OCI-LY3 (cell line): ENCODE results near the gene GMPS.

ENCODE experiments used
- H2AFZ ChIP-seq: fragments of 200-600, 300-600 bp; shearing (Covaris generic); 2 replicates; pipeline ENCODE4 v1.6.0; 2014; ENCODE audit warnings: antibody characterized with exemption, low read depth, low read length
- H3K27ac ChIP-seq: fragments of 200-600, 300-600 bp; sonication (generic); 2 replicates; pipeline ENCODE4 v1.5.1; 2014; ENCODE audit warnings: mild to moderate bottlenecking, low read length, moderate library complexity, mixed read lengths
- H3K27me3 ChIP-seq: fragments of 200-600, 300-600 bp; sonication (generic); 2 replicates; pipeline ENCODE4 v1.6.1; 2014; ENCODE audit warnings: low read depth, low read length, mixed read lengths
- H3K36me3 ChIP-seq: fragments of 200-600, 300-600 bp; sonication (generic); replicated peaks from 2 replicates; pipeline ENCODE3; 2014; ENCODE audit warnings: low read depth, low read length, mixed read lengths
- H3K4me1 ChIP-seq: fragments of 300-600, 200-600 bp; sonication (generic); 2 replicates; pipeline ENCODE4 v1.6.1; 2014; ENCODE audit warnings: low read length, mixed read lengths
- H3K4me2 ChIP-seq: fragments of 200-600, 300-600 bp; sonication (generic); 2 replicates; pipeline ENCODE4 v1.6.1; 2014; ENCODE audit warnings: low read length, mixed read lengths
- H3K4me3 ChIP-seq: fragments of 300-600, 200-600 bp; sonication (generic); 2 replicates; pipeline ENCODE4 v1.5.1; 2014; ENCODE audit warnings: antibody characterized with exemption, mild to moderate bottlenecking, low read length, moderate library complexity
- H3K79me2 ChIP-seq: fragments of 300-600, 200-600 bp; shearing (Covaris generic); 2 replicates; pipeline ENCODE4 v1.6.1; 2014; ENCODE audit warnings: mild to moderate bottlenecking, low read length, mixed read lengths
- H3K9ac ChIP-seq: fragments of 300-600, 200-600 bp; shearing (Covaris generic); 2 replicates; pipeline ENCODE4 v1.6.0; 2014; ENCODE audit warnings: mild to moderate bottlenecking, low read length, moderate library complexity
- H3K9me3 ChIP-seq: fragments of 200-600, 300-600 bp; shearing (Covaris generic); 2 replicates; pipeline ENCODE4 v1.6.1; 2014; ENCODE audit warnings: low read length, mixed read lengths; ENCODE audit not compliant: insufficient read depth
- H4K20me1 ChIP-seq: fragments of 200-600, 300-600 bp; sonication (generic); 2 replicates; pipeline ENCODE4 v1.6.1; 2016; ENCODE audit warnings: low read length, mixed read lengths; ENCODE audit not compliant: insufficient read depth
- EZH2phosphoT487 ChIP-seq: fragments of 200-600 bp; shearing (Covaris generic); IDR thresholded peaks from 2 replicates; pipeline ENCODE4 v1.6.1; 2018; ENCODE audit warnings: antibody characterized with exemption, mixed run types, low read depth
- TF ChIP-seq, protein P1 (sequence below): fragments of 200-600, 300-600 bp; sonication (generic); IDR thresholded peaks from 2 replicates; pipeline ENCODE4 v1.5.1; 2014; ENCODE audit warnings: antibody characterized with exemption, low read length, low read depth

The GMPS gene

DNA sequence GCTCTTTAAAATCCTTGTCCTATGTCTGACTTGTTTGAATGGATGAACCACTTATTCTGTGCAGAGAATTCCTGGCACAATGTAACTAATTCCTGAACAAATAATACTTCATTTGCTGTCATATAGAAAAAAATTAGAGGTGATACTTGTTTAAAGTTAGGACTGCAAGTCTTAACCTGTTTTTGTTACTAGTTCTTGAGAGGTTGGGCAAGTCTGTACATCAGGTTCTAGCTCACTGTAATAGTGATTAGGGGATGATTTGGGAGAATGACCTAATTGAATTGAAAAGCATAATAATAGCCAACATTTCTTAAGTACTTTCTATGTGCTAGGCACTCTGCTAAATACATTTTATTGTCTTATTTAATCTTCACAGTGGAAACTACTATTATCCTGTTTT is 49.3 kb downstream of the GMPS start:
- H3K36me3 ChIP-seq = peaks cover 42% of the 10 kb centered on the region
- no peaks in the 10 kb centered on the region for H3K27me3 ChIP-seq
- no peaks in the 10 kb centered on the region for H3K9me3 ChIP-seq
- H3K4me1 ChIP-seq = no peaks in the 10 kb centered on the region
- no peak overlapping the region for H3K27ac ChIP-seq
- no peak overlapping the region for H3K4me3 ChIP-seq
- TF ChIP-seq, protein P1, sequence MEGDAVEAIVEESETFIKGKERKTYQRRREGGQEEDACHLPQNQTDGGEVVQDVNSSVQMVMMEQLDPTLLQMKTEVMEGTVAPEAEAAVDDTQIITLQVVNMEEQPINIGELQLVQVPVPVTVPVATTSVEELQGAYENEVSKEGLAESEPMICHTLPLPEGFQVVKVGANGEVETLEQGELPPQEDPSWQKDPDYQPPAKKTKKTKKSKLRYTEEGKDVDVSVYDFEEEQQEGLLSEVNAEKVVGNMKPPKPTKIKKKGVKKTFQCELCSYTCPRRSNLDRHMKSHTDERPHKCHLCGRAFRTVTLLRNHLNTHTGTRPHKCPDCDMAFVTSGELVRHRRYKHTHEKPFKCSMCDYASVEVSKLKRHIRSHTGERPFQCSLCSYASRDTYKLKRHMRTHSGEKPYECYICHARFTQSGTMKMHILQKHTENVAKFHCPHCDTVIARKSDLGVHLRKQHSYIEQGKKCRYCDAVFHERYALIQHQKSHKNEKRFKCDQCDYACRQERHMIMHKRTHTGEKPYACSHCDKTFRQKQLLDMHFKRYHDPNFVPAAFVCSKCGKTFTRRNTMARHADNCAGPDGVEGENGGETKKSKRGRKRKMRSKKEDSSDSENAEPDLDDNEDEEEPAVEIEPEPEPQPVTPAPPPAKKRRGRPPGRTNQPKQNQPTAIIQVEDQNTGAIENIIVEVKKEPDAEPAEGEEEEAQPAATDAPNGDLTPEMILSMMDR = no peak
- TF ChIP-seq EZH2phosphoT487 = no peak
- no peak overlapping the region for H3K4me2 ChIP-seq
- no peak overlapping the region for H2AFZ ChIP-seq
- H4K20me1 ChIP-seq = no peaks in the 10 kb centered on the region
- H3K79me2 ChIP-seq = no peaks in the 10 kb centered on the region
- no peak overlapping the region for H3K9ac ChIP-seq

DNA sequence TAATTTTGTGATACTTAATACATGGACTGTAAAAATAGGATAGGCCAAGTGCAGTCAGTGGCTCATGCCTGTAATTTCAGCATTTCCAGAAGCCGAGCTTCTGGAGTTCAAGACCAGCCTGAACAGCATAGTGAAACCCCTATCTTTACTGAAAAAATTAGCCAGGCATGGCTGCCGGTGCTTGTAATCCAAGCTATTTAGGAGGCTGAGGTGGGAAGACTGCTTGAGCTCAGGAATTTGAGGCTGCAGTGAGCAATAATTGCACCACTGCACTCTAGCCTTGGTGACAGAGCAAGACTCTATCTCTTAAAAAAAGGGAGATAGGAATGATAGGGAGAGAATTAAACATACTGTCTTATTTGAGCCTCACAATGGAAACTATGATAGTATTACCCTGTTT is 51.0 kb downstream of the GMPS start:
- Histone ChIP-seq H3K4me1 (no peaks in the 10 kb centered on the region), H3K27ac (no peak overlapping the region), H3K9me3 (no peaks in the 10 kb centered on the region), H3K36me3 (peaks cover 46% of the 10 kb centered on the region), H2AFZ (no peak overlapping the region), H3K4me2 (no peak overlapping the region), H3K9ac (no peak overlapping the region), H4K20me1 (no peaks in the 10 kb centered on the region), H3K27me3 (no peaks in the 10 kb centered on the region), H3K79me2 (no peaks in the 10 kb centered on the region), H3K4me3 (no peak overlapping the region)
- TF ChIP-seq, protein P1 = no peak
- no peak for TF ChIP-seq EZH2phosphoT487

DNA sequence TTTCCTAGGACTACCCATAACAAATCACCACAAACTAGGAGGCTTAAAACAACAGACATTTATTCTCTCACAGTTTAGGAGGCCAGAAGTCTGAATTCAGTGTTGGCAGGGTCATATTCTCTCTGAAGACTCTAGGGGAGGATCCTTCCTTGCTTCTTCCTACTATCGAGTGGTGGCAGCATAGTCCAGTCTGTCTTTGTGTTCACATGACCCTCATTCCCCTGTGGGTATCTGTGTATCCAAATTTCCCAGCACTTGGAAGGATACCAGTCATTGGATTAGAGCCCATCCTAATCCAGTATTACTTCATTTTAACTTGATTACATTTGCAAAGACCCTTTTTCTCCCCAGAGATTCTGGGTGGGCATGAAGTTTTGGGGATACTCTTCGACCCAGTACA is 63.8 kb downstream of the GMPS start:
- Histone ChIP-seq H3K4me3 (no peak overlapping the region), H3K36me3 (peaks cover 48% of the 10 kb centered on the region), H3K4me1 (no peaks in the 10 kb centered on the region), H2AFZ (no peak overlapping the region), H3K9ac (no peak overlapping the region), H3K9me3 (no peaks in the 10 kb centered on the region), H4K20me1 (no peaks in the 10 kb centered on the region), H3K27ac (no peak overlapping the region), H3K4me2 (no peak overlapping the region), H3K27me3 (no peaks in the 10 kb centered on the region), H3K79me2 (no peaks in the 10 kb centered on the region)
- TF ChIP-seq EZH2phosphoT487 = no peak
- TF ChIP-seq, protein P1 = no peak

DNA sequence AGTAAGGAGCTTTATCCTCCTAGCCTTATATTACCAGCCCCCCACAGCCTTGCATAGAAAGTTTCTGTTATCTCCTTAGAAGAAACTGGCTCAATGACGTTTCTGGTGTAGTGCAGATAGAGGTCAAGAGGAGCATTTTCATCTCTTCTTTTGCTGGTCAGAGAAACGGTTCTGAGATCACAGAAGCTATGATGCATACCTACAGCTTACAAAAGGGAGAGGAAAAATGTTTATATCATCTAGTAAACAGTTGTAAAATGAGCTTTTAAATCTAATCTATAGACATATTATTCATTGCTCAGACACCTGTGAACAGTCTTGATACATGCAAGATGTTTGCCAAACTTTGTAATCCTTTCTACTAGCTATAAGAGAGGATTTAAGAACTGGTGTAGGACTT is 68.0 kb downstream of the GMPS start:
- no peaks in the 10 kb centered on the region for H3K9me3 ChIP-seq
- H3K27ac ChIP-seq = no peak overlapping the region
- H4K20me1 ChIP-seq = no peaks in the 10 kb centered on the region
- H3K4me3 ChIP-seq = no peak overlapping the region
- no peak for TF ChIP-seq EZH2phosphoT487
- TF ChIP-seq, protein P1 = no peak
- peaks cover 63% of the 10 kb centered on the region for H3K36me3 ChIP-seq
- no peaks in the 10 kb centered on the region for H3K4me1 ChIP-seq
- H3K27me3 ChIP-seq = no peaks in the 10 kb centered on the region
- no peak overlapping the region for H2AFZ ChIP-seq
- H3K79me2 ChIP-seq = no peaks in the 10 kb centered on the region
- no peak overlapping the region for H3K9ac ChIP-seq
- H3K4me2 ChIP-seq = no peak overlapping the region
